Calu3 (cell line): ENCODE data around the gene MTF1. TPM values are rescaled to one million over a fixed set of nuclear protein-coding genes. Genes with fewer than 3 reads are reported as not detected.

Experiments
- BruUV-seq: library from RNA; stranded (reverse); fragments of 400-500 nt; replicated peaks from 2 replicates; lab custom pipeline; 2021; lab: Mats Ljungman, UMichigan
- CTCF ChIA-PET: fragments of 300-600 bp; sonication (Branson Sonifier 250); formaldehyde crosslinking; loops from one replicate; lab custom pipeline; 2022; ENCODE audit warnings: antibody characterized with exemption; lab: Charles Lee
- DNase-seq: peaks from one replicate; pipeline ENCODE4 v3.0.0; 2022
- H3K27ac Mint-ChIP-seq: one replicate; pipeline ENCODE4 v1.8.0; 2022; ENCODE audit warnings: mixed read lengths; ENCODE audit not compliant: unreplicated experiment
- H3K27me3 Mint-ChIP-seq: one replicate; pipeline ENCODE4 v1.8.0; 2022; ENCODE audit warnings: mixed read lengths; ENCODE audit not compliant: unreplicated experiment
- H3K36me3 Mint-ChIP-seq: one replicate; pipeline ENCODE4 v1.8.0; 2022; ENCODE audit warnings: mild to moderate bottlenecking, moderate library complexity, mixed read lengths; ENCODE audit not compliant: insufficient read depth, unreplicated experiment
- H3K4me1 Mint-ChIP-seq: one replicate; pipeline ENCODE4 v1.8.0; 2022; ENCODE audit warnings: mild to moderate bottlenecking, low read depth, mixed read lengths; ENCODE audit not compliant: unreplicated experiment
- H3K4me3 Mint-ChIP-seq: one replicate; pipeline ENCODE4 v1.8.0; 2022; ENCODE audit warnings: mild to moderate bottlenecking, low read depth, moderate library complexity, mixed read lengths; ENCODE audit not compliant: unreplicated experiment
- H3K9me3 Mint-ChIP-seq: one replicate; pipeline ENCODE4 v1.8.0; 2022; ENCODE audit warnings: low read depth, mixed read lengths; ENCODE audit not compliant: unreplicated experiment
- intact Hi-C: fragments of 100-400 bp; cut with micrococcal nuclease; formaldehyde crosslinking; loops from one replicate; pipeline ENCODE4 v1.10.0; 2022; ENCODE audit not compliant: unreplicated experiment
- total RNA-seq: library from RNA; stranded (reverse); gene quantifications from 2 replicates; pipeline ENCODE4 v1.2.3, GENCODE V29; 2022
- TF ChIP-seq, protein P1 (sequence below): fragments of 200-600 bp; IDR thresholded peaks from one replicate; pipeline ENCODE4 v1.8.0; 2022; ENCODE audit warnings: antibody characterized with exemption; ENCODE audit not compliant: unreplicated experiment

The MTF1 gene
- total RNA-seq, 1 experiment from 2014 or later, result 27.1 TPM

DNA sequence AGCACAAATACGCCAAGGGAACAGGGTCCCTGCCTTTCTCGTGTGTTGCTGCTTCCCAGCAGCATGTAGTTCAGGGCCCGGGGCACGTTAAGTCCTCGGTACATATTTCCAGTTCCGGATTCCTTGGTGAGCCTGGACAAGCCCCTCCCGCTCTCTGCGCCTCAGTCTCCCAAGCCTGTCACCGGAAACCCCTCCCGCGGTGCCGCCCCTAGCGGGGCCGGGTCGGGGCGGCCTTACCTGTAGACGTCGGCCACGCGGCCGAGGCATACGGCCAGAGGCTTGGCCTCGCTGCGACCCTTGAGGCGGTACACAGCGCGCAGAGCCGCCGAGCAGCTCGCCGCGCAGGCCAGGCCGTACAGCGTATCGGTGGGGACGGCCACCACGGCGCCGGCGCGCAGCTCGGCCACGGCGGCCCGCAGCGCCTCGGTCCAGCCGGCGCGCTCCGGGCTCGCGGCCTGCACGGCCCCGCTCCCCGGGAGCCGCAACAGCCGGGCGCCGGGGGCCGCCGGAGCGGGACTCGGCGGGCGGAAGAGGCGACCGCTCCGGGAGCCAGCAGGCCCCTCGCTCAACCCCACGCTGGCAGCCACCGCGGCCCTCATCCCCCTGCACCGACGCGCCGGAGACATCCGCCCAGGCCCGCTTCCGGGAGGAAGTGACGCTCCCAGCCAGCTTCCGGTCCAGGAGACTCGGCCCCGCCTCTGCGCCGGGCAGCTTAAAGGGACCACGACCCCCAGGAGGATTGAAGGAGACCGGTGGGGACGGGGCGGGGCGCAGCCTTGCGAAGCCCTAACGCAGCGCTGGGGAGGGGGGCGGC lies 51.6 kb downstream of the MTF1 start, which contains the start of the genes C1orf122 and YRDC:
Gene C1orf122 (plus strand): TSS at position 236 of the 814 bp plus-strand sequence. CDS start 615 bp downstream, outside the sequence.
Gene YRDC (minus strand): TSS at position 654 of the 814 bp plus-strand sequence. CDS start 28 bp downstream, at position 626.
- Mint-ChIP-seq H3K4me3 (peak within 1 kb of the TSS; percentile 95), H3K9me3 (no peaks in the 10 kb centered on the region), H3K27ac (peak within 1 kb of the TSS; percentile 96), H3K27me3 (no peaks in the 10 kb centered on the region), H3K36me3 (peaks cover 59% of the 10 kb centered on the region), H3K4me1 (peaks cover 13% of the 10 kb centered on the region)
- intact Hi-C loops, result loop anchor here (10.0 kb wide), 1 partner anchor 113 kb away; the partner anchor contains the start of gene CDCA8
- TF ChIP-seq, protein P1, sequence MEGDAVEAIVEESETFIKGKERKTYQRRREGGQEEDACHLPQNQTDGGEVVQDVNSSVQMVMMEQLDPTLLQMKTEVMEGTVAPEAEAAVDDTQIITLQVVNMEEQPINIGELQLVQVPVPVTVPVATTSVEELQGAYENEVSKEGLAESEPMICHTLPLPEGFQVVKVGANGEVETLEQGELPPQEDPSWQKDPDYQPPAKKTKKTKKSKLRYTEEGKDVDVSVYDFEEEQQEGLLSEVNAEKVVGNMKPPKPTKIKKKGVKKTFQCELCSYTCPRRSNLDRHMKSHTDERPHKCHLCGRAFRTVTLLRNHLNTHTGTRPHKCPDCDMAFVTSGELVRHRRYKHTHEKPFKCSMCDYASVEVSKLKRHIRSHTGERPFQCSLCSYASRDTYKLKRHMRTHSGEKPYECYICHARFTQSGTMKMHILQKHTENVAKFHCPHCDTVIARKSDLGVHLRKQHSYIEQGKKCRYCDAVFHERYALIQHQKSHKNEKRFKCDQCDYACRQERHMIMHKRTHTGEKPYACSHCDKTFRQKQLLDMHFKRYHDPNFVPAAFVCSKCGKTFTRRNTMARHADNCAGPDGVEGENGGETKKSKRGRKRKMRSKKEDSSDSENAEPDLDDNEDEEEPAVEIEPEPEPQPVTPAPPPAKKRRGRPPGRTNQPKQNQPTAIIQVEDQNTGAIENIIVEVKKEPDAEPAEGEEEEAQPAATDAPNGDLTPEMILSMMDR, result no peak
- CTCF ChIA-PET, result interaction anchor here (0.6 to 1.4 kb wide), 8 partner anchors 11 to 779 kb away, joined by 3 to 10 read pairs (median 4); a partner anchor contains a TSS
- peak; percentile 96 for DNase-seq
- BruUV-seq, result no TSS peak

DNA sequence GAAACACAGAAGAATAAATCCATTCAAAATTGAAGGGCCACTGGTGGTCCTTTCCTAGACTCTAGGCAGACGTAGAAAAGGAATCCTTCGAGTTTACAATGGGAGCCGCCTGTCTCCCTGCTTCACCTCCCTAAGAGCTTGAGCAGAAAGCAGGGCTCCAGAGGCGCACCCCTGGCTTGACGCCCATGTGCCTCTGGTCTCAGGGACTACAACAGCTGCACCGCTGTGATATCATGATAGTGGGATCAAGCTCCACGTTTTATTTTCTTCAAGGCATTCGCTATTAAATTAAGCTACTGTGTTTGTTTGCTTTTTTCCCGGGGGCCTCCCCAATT lies 52.2 kb downstream of the MTF1 start:
- no peaks in the 10 kb centered on the region for H3K27me3 Mint-ChIP-seq
- intact Hi-C loops, result loop anchor here (10.0 kb wide), 1 partner anchor 112 kb away; the partner anchor contains the start of gene CDCA8
- BruUV-seq, result TSS peak; percentile 32
- peak overlapping the region; percentile 95 for H3K4me3 Mint-ChIP-seq
- DNase-seq, result no peak
- peaks cover 13% of the 10 kb centered on the region for H3K4me1 Mint-ChIP-seq
- H3K27ac Mint-ChIP-seq, result peak overlapping the region; percentile 96
- CTCF ChIA-PET, result no interaction called here
- TF ChIP-seq, protein P1, result no peak
- peaks cover 65% of the 10 kb centered on the region for H3K36me3 Mint-ChIP-seq
- H3K9me3 Mint-ChIP-seq, result no peaks in the 10 kb centered on the region

DNA sequence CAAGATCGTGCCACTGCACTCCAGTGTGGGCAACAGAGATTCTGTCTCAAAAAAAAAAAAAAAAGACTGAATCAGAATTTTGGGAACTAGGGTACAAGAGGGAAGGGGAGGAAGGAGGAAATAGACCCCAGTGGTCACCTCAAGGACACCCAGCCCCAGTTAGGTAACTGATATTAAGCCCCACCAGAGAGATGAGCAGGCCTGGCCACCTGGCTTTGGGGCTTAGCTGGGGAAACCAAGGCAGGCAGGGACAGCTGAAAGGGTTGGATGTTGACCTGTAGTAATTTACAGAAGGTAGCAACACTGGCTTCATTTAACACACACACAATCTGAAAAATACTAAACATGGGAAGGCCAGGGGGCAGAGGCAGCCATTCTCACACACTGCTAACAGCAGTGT lies 57.0 kb downstream of the MTF1 start:
- TF ChIP-seq, protein P1, result no peak
- no peak for DNase-seq
- Mint-ChIP-seq H3K27me3 (no peaks in the 10 kb centered on the region), H3K36me3 (peaks cover 66% of the 10 kb centered on the region), H3K27ac (no peak overlapping the region), H3K4me1 (no peaks in the 10 kb centered on the region), H3K4me3 (no peak overlapping the region), H3K9me3 (no peaks in the 10 kb centered on the region)
- CTCF ChIA-PET, result interaction anchor here (0.7 kb wide), 1 partner anchor 36 kb away, joined by 3 read pairs; no protein-coding TSS in a partner anchor
- BruUV-seq, result no TSS peak
- intact Hi-C loops, result loop anchor here (10.0 kb wide), 1 partner anchor 108 kb away; the partner anchor contains the start of gene CDCA8

DNA sequence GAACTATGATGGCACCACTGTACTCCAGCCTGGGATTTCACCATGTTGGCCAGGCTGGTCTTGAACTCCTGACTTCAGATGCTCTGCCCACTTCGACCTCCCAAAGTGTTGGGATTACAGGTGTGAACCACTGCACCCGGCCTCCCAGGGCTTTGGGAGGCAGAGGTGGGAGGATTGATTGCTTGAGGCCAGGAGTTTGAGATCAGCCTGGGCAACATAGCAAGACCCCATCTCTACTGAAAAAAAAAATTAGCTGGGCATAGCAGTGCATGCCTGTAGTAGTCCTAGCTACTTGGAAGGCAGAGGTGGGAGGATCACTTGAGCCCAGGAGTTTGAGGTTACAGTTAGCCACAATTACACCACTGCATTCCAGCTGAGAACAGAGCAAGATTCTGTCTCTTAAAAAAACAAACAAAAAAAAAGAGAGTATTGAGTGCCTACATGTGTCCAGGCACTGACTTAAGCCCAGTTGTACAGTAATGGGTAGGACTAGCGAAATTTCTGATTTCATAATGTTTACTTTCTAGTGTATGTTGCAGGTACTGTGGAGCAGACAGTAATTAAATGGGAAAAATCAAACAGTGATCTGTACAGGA lies 61.5 kb downstream of the MTF1 start:
- no peak for DNase-seq
- CTCF ChIA-PET, result interaction anchor here (0.7 kb wide), 1 partner anchor 422 kb away, joined by 3 read pairs; no protein-coding TSS in a partner anchor
- no TSS peak for BruUV-seq

More for the DNA sequence above, 61.5 kb downstream of the MTF1 start:
- Mint-ChIP-seq H3K4me1 (peaks cover 17% of the 10 kb centered on the region), H3K4me3 (no peak overlapping the region), H3K9me3 (no peaks in the 10 kb centered on the region), H3K27ac (no peak overlapping the region), H3K27me3 (no peaks in the 10 kb centered on the region), H3K36me3 (peaks cover 49% of the 10 kb centered on the region)
- TF ChIP-seq, protein P1, result no peak
- intact Hi-C loops, result no loop called here
